Choroid plexus epithelial cell (primary cell): Measurements from ENCODE around the gene STXBP4.
A peak's percentile ranks its signal among the peaks of the same experiment; 100 is the strongest.

Experiments
- DNase-seq: peaks from one replicate; pipeline ENCODE4 v3.0.0-alpha.2; 2010; ENCODE audit warnings: low read depth
- H3K4me3 ChIP-seq: 2 replicates; pipeline ENCODE4 v1.5.1; 2011; ENCODE audit warnings: low read depth, mild to moderate bottlenecking, control low read depth, low read length, moderate library complexity
- TF ChIP-seq, protein P1 (sequence below): conservative IDR thresholded peaks from 2 replicates; pipeline ENCODE4 v1.5.1; 2011; ENCODE audit warnings: low read depth, mild to moderate bottlenecking, control low read depth, inconsistent platforms, low read length, moderate library complexity

STXBP4 gene

DNA sequence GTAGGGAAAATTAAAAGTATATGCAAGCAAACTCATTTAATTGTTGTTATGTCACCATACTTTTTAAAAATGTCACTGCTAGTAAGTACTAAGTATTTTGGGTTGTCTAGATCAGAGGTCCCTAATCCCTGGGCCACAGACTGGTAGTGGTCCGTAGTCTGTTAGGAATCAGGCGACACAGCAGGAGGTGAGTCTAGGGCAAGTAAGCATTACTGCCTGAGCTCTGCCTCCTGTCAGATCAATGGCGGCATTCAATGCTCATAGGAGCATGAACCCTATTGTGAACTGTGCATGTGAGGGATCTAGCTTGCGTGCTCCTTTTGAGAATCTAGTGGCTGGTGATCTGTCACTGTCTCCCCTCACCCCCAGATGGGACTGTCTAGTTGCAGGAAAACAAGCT lies 21.6 kb downstream of the STXBP4 start:
- no peak overlapping the region for H3K4me3 ChIP-seq
- TF ChIP-seq, protein P1, sequence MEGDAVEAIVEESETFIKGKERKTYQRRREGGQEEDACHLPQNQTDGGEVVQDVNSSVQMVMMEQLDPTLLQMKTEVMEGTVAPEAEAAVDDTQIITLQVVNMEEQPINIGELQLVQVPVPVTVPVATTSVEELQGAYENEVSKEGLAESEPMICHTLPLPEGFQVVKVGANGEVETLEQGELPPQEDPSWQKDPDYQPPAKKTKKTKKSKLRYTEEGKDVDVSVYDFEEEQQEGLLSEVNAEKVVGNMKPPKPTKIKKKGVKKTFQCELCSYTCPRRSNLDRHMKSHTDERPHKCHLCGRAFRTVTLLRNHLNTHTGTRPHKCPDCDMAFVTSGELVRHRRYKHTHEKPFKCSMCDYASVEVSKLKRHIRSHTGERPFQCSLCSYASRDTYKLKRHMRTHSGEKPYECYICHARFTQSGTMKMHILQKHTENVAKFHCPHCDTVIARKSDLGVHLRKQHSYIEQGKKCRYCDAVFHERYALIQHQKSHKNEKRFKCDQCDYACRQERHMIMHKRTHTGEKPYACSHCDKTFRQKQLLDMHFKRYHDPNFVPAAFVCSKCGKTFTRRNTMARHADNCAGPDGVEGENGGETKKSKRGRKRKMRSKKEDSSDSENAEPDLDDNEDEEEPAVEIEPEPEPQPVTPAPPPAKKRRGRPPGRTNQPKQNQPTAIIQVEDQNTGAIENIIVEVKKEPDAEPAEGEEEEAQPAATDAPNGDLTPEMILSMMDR = no peak
- DNase-seq = no peak

- H3K4me3 ChIP-seq = no peak overlapping the region
- TF ChIP-seq, protein P1 = no peak
- DNase-seq = no peak
Observed at GRCh38 chr17:54991567-54991966, 23.0 kb downstream of the STXBP4 start.

GRCh38 chr17:54992797-54993639 lies 24.5 kb downstream of the STXBP4 start:
- H3K4me3 ChIP-seq = no peak overlapping the region
- peak; percentile 76 for DNase-seq
- TF ChIP-seq, protein P1 = peak; percentile 61

- TF ChIP-seq, protein P1 = no peak
- H3K4me3 ChIP-seq = no peak overlapping the region
- no peak for DNase-seq
Observed at GRCh38 chr17:54996441-54996840, 27.9 kb downstream of the STXBP4 start.

- TF ChIP-seq, protein P1 = no peak
- H3K4me3 ChIP-seq = no peak overlapping the region
- DNase-seq = no peak
Observed at GRCh38 chr17:55002458-55002857, 33.9 kb downstream of the STXBP4 start.

- TF ChIP-seq, protein P1 = no peak
- DNase-seq = no peak
- no peak overlapping the region for H3K4me3 ChIP-seq
Observed at GRCh38 chr17:55004484-55004883, 35.9 kb downstream of the STXBP4 start.

- DNase-seq = peak; percentile 64
- TF ChIP-seq, protein P1 = peak; percentile 67
- no peak overlapping the region for H3K4me3 ChIP-seq
Observed at GRCh38 chr17:55005520-55005919, 37.0 kb downstream of the STXBP4 start.
